Measurements from ENCODE around the gene TANGO6.

DNA sequence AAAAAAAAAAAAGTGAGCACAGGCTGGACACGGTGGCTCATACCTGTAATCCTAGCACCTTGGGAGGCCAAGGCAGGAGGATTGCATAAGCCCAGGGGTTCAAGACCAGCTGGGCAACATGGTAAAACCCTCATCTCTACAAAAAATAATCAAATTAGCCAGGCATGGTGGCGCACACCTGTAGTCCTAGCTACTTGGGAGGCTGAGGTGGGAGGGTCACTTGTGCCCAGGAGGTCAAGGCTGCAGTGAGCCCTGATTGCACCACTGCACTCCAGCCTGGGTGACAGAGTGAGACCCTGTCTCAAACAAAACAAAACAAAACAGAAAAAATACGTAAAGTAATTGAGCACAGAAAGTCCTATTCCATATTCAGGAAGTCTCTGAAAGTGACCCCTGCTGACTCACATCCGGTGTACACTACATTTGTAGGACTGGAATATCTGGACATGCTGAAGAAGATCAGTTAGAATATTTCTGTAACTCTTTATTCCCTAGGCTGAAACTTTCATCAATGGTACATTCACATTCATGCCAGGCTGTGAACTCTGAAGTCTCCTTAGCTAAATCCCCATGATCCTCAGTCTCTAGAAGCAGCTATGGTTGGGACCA is 196.1 kb downstream of the TANGO6 start:
- TF ChIP-seq, protein P1, sequence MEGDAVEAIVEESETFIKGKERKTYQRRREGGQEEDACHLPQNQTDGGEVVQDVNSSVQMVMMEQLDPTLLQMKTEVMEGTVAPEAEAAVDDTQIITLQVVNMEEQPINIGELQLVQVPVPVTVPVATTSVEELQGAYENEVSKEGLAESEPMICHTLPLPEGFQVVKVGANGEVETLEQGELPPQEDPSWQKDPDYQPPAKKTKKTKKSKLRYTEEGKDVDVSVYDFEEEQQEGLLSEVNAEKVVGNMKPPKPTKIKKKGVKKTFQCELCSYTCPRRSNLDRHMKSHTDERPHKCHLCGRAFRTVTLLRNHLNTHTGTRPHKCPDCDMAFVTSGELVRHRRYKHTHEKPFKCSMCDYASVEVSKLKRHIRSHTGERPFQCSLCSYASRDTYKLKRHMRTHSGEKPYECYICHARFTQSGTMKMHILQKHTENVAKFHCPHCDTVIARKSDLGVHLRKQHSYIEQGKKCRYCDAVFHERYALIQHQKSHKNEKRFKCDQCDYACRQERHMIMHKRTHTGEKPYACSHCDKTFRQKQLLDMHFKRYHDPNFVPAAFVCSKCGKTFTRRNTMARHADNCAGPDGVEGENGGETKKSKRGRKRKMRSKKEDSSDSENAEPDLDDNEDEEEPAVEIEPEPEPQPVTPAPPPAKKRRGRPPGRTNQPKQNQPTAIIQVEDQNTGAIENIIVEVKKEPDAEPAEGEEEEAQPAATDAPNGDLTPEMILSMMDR (IDR thresholded peaks at IDR 0.05), result no peak
- no peak for TF ChIP-seq POLR2A (IDR thresholded peaks at IDR 0.05)
